ENCODE measurements around the gene XIRP1.

DNA sequence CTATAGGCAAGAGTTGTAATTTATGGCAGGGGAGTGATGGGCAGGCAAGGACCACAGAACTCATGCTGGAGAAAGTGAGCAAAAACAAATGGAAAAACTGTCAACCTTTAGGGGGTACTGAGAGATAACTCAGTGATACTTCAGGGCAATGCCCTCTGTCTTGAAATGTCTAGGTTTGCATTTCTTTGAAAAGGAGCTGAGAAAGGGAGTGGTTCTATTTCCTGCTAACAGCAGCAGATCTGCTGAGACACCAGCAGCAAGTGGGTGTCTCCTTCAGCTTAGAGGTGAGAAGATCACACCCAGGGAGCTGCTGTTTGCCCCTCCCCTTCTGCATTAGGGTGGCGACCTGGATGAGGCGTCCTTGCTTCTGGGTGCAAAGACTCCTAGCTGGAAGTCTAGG is 42.3 kb upstream of the XIRP1 start:
- TF ChIP-seq CTCF (conservative IDR thresholded peaks at IDR 0.05 in 1 of 2, IDR thresholded peaks at IDR 0.05 in 1 of 2; ENCODE audit: low read depth in 1 of 2, low read length in 2 of 2): no peak
- TF ChIP-seq EZH2 (IDR thresholded peaks at IDR 0.05; ENCODE audit: low read length, missing control alignments): no peak

All from fibroblast of lung (primary cell).